Mesenteric fat pad (tissue), 1 donor: ENCODE results near the gene CD58. TPM values are rescaled to one million over a fixed set of nuclear protein-coding genes. Genes with fewer than 3 reads are reported as not detected.

Experiments
- DNase-seq: peaks from one replicate; pipeline ENCODE4 v3.0.0-alpha.2; 2020; ENCODE audit warnings: low spot score
- total RNA-seq: library from RNA; stranded (reverse); fragmentation: NEBNext Ultra II Directional; extraction: Animal tissue kit (Norgen Biotek cat#: 25700); gene quantifications from one replicate; pipeline ENCODE4 v1.2.1, GENCODE V29; 2021
- donor health status: DM: yes; HTN: yes; CAD: no.

Gene CD58
- total RNA-seq, 1 donor from 2014 or later, result 23.9 TPM

GRCh38 chr1:116494353-116494692 is 76.5 kb downstream of the CD58 start:
- DNase-seq, result no peak

GRCh38 chr1:116493484-116494352 is 77.1 kb downstream of the CD58 start:
- no peak for DNase-seq

GRCh38 chr1:116493036-116493435 is 77.8 kb downstream of the CD58 start:
- no peak for DNase-seq

- no peak for DNase-seq
Measured at GRCh38 chr1:116492358-116492811, 78.4 kb downstream of the CD58 start.

GRCh38 chr1:116491700-116492357 is 79.0 kb downstream of the CD58 start:
- no peak for DNase-seq

GRCh38 chr1:116490588-116490987 is 80.2 kb downstream of the CD58 start:
- no peak for DNase-seq

GRCh38 chr1:116489231-116489697 is 81.6 kb downstream of the CD58 start:
- no peak for DNase-seq

- DNase-seq, result no peak
Measured at GRCh38 chr1:116488071-116488470, 82.8 kb downstream of the CD58 start.

- no peak for DNase-seq
Measured at GRCh38 chr1:116487583-116487982, 83.2 kb downstream of the CD58 start.

- DNase-seq, result no peak
Measured at GRCh38 chr1:116487031-116487430, 83.8 kb downstream of the CD58 start.

- DNase-seq, result no peak
Measured at GRCh38 chr1:116486424-116486823, 84.4 kb downstream of the CD58 start.

GRCh38 chr1:116485976-116486375 is 84.8 kb downstream of the CD58 start:
- DNase-seq, result no peak

GRCh38 chr1:116485071-116485735 is 85.6 kb downstream of the CD58 start:
- DNase-seq, result peak; percentile 94

- DNase-seq, result no peak
Measured at GRCh38 chr1:116483481-116484309, 87.1 kb downstream of the CD58 start.

GRCh38 chr1:116482490-116482889 is 88.3 kb downstream of the CD58 start:
- no peak for DNase-seq

GRCh38 chr1:116481934-116482333 is 88.9 kb downstream of the CD58 start:
- DNase-seq, result no peak

- no peak for DNase-seq
Measured at GRCh38 chr1:116478621-116479020, 92.2 kb downstream of the CD58 start.

- no peak for DNase-seq
Measured at GRCh38 chr1:116477429-116477828, 93.4 kb downstream of the CD58 start.

GRCh38 chr1:116476321-116476720 is 94.5 kb downstream of the CD58 start:
- no peak for DNase-seq

GRCh38 chr1:116475850-116476218 is 95.0 kb downstream of the CD58 start:
- DNase-seq, result no peak
